Stimulated activated effector memory CD8-positive, alpha-beta T cell treated with anti-CD3 and anti-CD28 coated beads, Interleukin-12 subunit alpha, Interleukin-12 subunit beta, amount 100 ng/mL, for 72 hours (primary cell): Measurements from ENCODE around the gene NOS2.
"Not testable (repeated sequence)": the region's sequence is repeated elsewhere in the genome, so short reads cannot be mapped to it uniquely, and the experiment has no call there.

Experiments
- ATAC-seq: fragments of 150-1000 bp; cut with Tn5 transposase; 2 replicates; pipeline ENCODE4 v1.10.0; 2021
- DNase-seq, 2 donors: peaks; one replicate each; pipeline ENCODE4 v3.0.0; 2021 to 2022; ENCODE audit warnings: low spot score in 2 of 2
- H3K27ac Mint-ChIP-seq: one replicate; pipeline ENCODE4 v1.8.0; 2022; ENCODE audit warnings: mild to moderate bottlenecking, mixed read lengths
- H3K36me3 Mint-ChIP-seq: one replicate; pipeline ENCODE4 v1.8.0; 2022; ENCODE audit warnings: mild to moderate bottlenecking, mixed read lengths
- H3K4me1 Mint-ChIP-seq: one replicate; pipeline ENCODE4 v1.8.0; 2022; ENCODE audit warnings: mixed read lengths
- H3K4me3 Mint-ChIP-seq: one replicate; pipeline ENCODE4 v1.8.0; 2022; ENCODE audit warnings: mild to moderate bottlenecking, mixed read lengths
- H3K9me3 Mint-ChIP-seq: one replicate; pipeline ENCODE4 v1.8.0; 2022; ENCODE audit warnings: mixed read lengths

Gene NOS2

DNA sequence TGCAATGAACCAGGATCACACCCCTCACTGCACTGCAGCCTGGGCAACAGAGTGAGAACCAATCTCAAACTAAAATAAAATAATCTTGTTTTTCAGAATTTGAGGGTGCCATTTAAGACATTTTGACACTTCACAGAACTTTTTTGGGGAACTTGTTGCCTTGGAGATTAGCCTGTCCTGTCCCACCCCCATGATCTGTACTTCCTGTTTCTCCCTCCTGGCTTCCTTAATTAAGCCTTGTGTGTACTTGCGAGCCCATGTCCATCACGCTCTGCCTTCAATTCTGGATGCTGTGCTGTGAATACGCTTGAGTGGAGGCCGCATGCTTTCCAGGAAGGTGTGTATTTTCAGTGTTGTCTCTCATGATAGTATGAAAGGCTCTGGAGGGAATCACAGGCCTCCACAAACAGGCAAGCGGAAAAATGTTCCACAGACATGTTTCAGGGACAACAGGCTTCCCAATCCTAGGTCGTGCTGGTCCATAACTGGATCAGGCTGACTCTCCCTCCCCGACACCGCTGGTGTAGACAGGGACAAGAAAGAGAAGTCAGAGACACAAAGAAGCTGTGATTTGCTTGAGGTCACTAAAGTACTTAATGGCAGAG, 56.9 kb downstream of the NOS2 start:
- Mint-ChIP-seq H3K27ac (no peak overlapping the region), H3K4me1 (no peaks in the 10 kb centered on the region)
- DNase-seq, result no peak

DNA sequence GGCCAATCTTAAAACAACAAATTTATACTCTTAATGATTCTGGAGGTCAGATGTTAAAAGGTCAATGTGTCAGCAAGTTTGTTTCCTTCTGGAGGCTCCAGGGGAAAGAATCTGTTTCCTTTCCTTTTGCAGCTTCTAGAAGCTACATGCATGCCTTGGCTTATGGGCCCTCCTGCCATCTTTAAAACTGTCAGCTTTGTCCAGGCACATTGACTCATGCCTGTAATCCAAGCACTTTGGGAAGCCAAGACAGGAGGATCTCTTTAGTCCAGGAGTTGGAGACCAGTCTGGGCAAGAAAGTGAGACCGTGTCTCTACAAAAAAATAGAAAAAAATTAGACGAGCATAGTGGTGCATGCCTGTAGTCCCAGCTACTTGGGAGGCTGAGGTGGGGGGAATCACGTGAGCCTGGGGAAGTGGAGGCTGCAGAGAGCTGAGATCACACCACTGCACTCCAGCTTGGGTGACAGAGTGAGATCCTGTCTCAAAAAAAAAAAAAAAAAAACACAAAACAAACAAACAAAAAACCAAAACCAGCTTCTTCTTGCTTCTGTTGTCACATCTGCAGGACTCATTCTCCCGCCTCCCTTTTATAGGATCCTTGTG, 58.3 kb downstream of the NOS2 start:
- DNase-seq (no peak), ATAC-seq (no peak)
- Mint-ChIP-seq H3K27ac (no peak overlapping the region), H3K4me1 (no peaks in the 10 kb centered on the region), H3K4me3 (no peak overlapping the region), H3K9me3 (no peaks in the 10 kb centered on the region), H3K36me3 (no peaks in the 10 kb centered on the region)

More for the DNA sequence above, 56.9 kb downstream of the NOS2 start:
- no peaks in the 10 kb centered on the region for H3K9me3 Mint-ChIP-seq
- no peak overlapping the region for H3K4me3 Mint-ChIP-seq
- no peak for ATAC-seq
- H3K36me3 Mint-ChIP-seq, result no peaks in the 10 kb centered on the region

DNA sequence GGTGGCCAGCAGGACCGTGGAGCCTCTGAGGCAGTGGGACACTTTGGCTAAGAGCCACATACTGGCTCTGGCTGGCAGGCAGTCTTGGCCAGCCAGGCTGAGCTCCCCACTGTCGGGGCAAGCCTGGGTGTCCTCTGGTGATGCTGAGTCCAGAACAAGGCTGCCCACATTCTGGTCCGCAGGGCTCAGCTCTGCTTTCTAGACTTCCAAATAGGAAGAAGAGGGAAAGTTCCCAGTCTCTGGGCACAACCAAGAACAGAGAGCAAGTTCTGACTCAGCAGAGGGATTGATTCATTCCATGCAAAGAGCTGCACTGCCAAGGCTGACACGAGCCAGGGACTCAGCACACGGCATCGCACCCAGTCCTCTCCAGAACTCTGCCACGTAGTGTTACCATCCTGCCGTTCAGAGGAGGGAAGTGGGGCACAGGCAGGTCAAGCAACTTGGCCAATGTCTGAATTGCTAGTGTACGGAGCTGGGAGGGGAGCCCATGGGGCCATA, 58.9 kb downstream of the NOS2 start:
- ATAC-seq, result no peak

DNA sequence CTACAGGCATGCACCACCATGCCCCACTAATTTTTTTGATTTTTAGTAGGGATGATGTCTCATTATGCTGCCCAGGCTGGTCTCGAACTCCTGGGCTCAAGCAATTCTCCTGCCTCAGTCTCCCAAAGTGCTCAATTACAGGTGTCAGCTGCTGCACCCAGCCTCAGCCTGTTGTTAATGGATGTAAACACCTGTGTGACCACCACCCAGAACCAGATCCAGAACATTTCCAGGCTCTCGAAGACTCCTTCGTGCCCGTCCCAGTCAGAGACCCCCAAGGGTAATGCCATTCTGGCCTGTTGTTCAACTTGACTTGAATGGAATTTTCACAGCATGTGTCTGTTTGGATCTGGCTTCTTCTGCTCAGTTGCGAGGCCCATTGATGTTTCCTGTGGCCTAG, 59.8 kb downstream of the NOS2 start:
- H3K9me3 Mint-ChIP-seq, result not testable (repeated sequence)

More for the DNA sequence above, 58.9 kb downstream of the NOS2 start:
- H3K9me3 Mint-ChIP-seq, result no peaks in the 10 kb centered on the region
- no peak overlapping the region for H3K4me3 Mint-ChIP-seq
- no peaks in the 10 kb centered on the region for H3K36me3 Mint-ChIP-seq
- no peaks in the 10 kb centered on the region for H3K4me1 Mint-ChIP-seq
- no peak for DNase-seq
- H3K27ac Mint-ChIP-seq, result no peak overlapping the region

DNA sequence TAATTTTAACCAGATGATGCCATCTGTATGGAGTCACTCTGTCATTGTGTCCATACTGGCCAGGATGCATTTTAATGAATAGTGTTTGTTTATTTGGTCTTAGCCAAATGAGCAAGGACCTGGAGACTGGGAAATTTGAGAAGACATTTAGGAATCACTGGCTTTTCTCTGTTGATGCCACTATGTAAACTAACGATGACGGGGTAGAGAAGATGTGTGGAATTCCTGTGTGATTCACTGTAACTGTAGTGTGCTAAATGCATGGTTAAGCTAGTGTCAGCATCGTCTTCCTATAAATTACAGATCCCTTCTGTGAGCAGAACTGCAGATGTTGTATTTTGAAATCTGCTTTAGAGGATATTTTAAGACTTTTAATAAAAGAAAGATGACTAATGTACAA, 66.6 kb downstream of the NOS2 start:
- H3K9me3 Mint-ChIP-seq, result no peaks in the 10 kb centered on the region
- no peak overlapping the region for H3K4me3 Mint-ChIP-seq
- no peak for DNase-seq
- no peaks in the 10 kb centered on the region for H3K36me3 Mint-ChIP-seq
- no peak for ATAC-seq
- no peak overlapping the region for H3K27ac Mint-ChIP-seq
- H3K4me1 Mint-ChIP-seq, result no peaks in the 10 kb centered on the region

More for the DNA sequence above, 59.8 kb downstream of the NOS2 start:
- not testable (repeated sequence) for ATAC-seq, H3K36me3 Mint-ChIP-seq, DNase-seq, H3K4me3 Mint-ChIP-seq, H3K27ac Mint-ChIP-seq, H3K4me1 Mint-ChIP-seq

DNA sequence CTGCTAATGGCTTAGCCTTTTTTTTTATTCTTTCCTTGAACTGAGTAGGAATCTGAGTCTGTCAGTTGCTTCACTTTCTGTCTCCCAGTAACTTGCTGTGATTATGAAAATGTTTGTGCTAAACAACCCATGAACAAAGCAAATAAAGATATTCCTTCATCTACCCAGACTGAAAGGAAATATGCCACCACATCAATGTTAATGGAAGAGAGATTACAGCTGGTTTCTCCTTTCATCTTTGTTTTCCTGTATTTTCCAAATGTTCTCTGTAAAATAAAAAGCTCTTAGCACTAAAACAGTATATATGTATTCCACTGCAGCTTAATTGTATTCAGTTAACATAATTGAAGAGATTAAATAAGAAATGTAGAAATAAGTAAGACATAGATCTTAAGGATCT, 67.6 kb downstream of the NOS2 start:
- not testable (repeated sequence) for H3K36me3 Mint-ChIP-seq, H3K9me3 Mint-ChIP-seq, H3K4me1 Mint-ChIP-seq, ATAC-seq, DNase-seq, H3K27ac Mint-ChIP-seq, H3K4me3 Mint-ChIP-seq

DNA sequence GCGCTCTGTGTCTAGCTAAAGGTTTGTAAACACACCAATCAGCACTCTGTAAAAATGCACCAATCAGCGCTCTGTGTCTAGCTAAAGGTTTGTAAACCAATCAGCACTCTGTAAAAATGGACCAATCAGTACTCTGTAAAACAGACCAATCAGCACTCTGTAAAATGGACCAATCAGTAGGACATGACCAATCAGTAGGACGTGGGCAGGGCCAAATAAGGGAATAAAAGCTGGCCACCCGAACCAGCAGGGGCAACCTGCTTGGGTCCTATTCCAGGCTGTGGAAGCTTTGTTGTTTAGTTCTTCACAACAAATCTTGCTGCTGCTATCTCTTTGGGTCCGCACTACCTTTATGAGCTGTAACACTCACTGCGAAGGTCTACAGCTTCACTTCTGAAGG, 74.3 kb downstream of the NOS2 start:
- not testable (repeated sequence) for H3K9me3 Mint-ChIP-seq, H3K36me3 Mint-ChIP-seq, H3K4me1 Mint-ChIP-seq, H3K4me3 Mint-ChIP-seq, DNase-seq, ATAC-seq, H3K27ac Mint-ChIP-seq

DNA sequence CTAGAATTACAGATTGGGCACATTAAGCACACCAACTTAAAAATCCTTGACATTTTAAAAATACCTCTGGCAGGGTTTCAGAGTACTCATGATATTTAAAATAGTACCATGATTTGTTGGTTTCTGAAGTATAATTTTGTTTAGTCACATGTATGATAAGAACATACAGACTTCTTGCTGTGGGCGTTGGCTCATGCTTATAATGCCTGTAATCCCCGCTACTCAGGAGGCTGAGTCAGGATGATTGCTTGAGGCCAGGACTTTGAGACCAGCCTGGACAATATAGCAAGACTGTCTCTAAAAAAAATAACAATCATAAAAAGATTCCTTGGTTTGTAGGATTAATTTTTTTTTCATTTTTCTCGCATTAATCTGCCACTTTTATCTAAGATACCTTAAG, 78.5 kb downstream of the NOS2 start:
- Mint-ChIP-seq H3K4me3 (no peak overlapping the region), H3K4me1 (no peaks in the 10 kb centered on the region), H3K36me3 (no peaks in the 10 kb centered on the region), H3K9me3 (no peaks in the 10 kb centered on the region), H3K27ac (no peak overlapping the region)
- ATAC-seq (no peak), DNase-seq (no peak)
